Non-pigmented ciliary epithelial cell (primary cell): ENCODE measurements around the gene C2CD4C.
"Not testable (repeated sequence)": the region's sequence is repeated elsewhere in the genome, so short reads cannot be mapped to it uniquely, and the experiment has no call there.

Experiments used
- DNase-seq: peaks from one replicate; pipeline ENCODE4 v3.0.0-alpha.2; 2010; ENCODE audit warnings: low read depth

Gene C2CD4C, protein sequence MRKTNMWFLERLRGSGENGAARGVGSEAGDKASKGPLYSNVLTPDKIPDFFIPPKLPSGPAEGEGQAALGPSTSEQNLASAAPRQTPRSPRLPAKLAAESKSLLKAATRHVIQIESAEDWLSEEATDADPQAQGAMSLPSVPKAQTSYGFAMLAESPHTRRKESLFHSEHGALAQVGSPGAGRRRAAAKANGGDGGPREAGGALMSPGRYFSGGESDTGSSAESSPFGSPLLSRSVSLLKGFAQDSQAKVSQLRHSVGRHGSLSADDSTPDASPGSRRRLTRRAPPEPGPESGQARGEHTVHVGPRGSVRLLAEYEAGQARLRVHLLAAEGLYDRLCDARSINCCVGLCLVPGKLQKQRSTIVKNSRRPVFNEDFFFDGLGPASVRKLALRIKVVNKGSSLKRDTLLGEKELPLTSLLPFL

DNA sequence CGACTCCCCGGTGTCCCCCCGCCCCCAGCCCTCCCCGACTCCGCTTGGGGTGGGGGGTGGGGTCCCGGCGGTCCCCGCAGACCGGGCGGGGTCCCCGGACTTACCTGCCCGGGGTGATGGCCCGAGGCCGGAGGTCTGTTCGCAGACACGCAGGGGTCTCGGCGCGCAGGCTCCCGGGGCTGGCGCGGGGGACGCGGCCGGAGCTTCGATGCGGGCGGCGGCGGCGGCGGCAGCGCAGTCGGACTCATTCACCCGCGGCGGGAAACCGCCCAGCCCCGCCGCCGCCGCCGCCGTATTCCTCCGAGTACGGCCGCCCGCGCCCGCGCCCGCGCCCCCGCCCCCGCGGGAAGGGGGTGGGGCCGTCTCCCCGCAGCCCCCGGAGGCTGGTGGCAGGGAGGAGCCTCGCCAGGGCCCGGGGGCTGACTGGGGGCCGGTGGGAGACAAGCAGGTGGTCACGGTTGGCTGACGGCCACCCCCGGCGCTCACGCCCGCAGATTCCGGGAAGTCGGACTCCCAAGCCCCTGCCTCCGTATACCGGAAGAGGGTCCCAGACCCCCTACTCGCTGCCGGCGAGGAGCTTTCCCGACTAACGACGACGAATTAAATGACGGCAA lies at the start of gene C2CD4C:
TSS of gene C2CD4C (minus strand) at position 246 of the 614 bp plus-strand sequence. CDS start 786 bp downstream, outside the sequence.
- DNase-seq, result no peak

DNA sequence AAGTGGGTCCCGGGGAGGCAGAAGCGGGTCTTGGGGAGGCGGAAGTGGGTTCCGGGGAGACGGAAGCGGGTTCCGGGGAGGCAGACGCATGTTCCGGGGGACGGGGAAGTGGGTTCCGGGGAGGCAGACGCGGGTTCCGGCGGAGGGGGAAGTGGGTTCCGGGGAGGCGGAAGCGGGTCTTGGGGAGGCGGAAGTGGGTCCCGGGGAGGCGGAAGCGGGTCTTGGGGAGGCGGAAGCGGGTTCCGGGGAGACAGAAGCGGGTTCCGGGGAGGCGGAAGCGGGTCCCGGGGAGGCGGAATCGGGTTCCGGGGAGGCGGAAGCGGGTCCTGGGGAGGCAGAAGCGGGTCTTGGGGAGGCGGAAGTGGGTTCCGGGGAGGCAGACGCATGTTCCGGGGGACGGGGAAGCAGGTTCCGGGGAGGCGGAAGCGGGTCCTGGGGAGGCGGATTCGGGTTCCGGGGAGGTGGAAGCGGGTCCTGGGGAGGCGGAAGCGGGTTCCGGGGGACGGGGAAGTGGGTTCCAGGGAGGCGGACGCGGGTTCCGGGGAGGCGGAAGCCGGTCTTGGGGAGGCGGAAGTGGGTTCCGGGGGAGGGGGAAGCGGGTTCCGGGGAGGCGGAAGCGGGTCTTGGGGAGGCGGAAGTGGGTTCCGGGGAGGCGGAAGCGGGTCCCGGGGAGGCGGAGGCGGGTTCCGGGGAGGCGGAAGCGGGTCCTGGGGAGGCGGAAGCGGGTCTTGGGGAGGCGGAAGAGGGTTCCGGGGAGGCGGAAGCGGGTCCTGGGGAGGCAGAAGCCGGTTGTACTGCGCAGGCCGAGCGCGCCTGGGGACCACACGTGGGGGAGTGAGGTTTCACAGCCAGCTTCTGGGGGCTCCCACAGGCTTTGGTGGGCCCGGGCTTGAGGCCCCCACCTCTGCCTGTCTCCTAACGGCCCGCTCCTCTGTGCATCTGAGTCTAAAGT lies 49.4 kb upstream of the C2CD4C start:
- DNase-seq, result no peak

DNA sequence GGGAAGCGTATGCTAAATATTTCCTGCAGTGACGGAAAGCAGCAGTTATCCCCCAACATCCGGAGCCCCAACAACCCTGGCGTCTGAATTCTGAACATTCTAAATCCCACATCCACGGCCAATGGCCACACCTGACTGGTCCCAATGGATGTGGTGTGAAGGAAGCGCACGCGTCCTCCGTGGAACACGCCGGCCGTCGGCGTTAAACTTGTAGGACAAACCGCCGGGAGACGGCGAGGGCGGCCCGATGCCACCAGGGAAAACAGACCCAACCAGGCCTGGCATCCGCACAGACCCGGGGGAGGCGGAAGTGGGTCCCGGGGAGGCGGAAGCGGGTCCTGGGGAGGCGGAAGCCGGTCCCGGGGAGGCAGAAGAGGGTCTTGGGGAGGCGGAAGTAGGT lies 48.7 kb upstream of the C2CD4C start:
- no peak for DNase-seq

DNA sequence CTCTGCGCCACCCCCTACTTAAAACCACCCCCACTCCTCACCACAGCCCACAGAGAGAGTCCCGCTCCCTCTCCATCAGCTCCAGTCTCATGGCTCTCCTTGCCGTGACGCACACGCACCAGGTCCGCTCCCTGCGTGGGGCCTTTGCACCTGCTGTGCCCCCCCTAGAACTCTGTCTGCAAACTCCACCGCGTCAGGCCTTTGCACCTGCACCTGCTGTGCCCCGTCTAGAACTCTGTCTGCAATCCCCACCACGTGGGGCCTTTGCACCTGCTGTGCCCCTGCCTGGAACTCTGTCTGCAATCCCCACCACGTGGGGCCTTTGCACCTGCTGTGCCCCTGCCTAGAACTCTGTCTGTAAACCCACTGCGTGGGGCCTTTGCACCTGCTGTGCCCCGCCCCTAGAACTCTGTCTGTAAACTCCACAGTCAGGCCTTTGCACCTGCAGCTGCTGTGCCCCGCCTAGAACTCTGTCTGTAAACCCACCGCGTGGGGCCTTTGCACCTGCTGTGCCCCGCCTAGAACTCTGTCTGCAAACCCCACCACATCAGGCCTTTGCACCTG lies 47.7 kb upstream of the C2CD4C start:
- no peak for DNase-seq

DNA sequence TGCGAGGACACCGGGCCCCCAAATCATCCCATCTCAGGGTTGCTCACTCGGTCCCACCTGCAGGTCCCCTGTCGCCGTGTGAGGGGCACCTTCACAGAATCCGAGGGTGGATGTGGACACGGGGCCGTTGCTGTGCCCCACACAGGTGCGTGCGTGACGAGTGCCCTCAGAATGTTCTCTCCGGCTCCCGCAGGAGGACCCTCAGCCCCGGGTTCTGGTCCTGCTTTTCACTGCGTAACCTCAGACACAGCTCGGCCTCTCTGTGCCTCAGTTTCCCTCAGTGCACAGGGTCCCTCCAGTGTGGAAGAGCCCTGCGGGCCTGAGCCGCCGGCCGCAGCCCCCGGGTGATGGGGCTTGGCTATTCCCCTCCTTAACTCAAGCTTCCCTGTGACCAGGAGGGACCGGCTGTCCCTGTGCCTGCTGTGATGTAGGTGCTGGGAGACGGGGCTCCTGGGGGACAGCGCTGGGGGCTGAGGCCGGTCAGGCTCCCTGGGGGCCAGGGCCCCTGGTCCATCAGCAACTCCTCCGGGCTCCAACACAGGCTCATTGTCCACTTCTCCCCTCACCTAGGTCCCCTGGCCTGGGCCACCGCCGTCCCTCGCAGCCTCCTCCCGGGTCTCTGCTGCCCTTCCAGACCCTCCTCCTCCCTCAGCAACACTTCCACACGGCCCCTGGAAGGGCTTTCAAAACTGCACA lies 47.1 kb upstream of the C2CD4C start:
- DNase-seq, result no peak

DNA sequence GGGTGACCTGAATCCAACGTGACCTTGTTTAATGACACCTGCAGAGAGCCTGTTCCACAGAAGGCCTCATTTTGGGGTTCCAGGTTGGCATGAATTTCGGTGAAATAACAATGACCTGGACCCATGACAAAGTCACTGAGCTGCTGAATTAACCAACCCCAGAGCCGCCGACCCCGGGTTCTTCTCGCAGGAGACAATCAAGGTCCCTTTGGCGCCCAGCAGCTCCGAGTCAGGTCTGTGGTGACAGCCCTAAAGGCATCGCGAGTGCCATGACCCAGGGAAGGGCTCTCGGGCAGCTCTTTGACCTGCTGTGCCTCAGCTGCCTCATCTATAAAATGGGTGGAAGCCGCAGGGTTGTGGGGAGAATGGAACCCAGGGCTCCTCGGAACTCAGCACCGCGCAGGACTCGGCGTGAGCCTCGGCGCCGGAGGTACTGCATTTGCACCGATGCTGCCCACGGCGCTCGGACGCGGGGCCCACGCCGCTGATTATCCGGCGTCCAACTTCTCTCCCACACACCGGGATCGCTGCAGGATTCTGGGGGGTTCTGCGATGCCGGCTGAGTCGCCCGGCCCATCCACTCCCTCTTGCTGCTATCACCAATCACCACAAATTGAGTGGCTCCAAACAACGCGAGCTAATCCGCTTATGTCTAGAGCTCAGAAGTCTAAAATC lies 46.2 kb upstream of the C2CD4C start:
- DNase-seq, result no peak

DNA sequence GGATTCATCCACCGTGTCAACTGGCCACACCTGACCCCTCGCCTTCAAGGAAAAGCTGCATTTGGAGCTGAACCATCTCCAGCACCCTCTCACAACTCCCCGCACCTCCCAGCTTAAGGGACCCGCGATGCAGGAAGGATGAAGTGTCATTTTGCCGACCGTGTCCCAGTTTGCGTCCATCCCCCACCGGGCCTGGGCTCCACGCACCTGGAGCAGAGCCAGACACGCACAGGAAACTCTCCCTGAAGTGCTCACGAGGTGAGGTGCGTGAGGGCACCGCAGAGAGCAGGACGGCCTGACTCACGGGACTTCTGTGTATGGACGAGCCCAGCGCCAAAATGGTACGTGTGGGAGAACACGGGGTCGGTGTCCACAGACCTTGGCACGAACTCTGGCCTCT lies 44.7 kb upstream of the C2CD4C start:
- DNase-seq, result no peak

DNA sequence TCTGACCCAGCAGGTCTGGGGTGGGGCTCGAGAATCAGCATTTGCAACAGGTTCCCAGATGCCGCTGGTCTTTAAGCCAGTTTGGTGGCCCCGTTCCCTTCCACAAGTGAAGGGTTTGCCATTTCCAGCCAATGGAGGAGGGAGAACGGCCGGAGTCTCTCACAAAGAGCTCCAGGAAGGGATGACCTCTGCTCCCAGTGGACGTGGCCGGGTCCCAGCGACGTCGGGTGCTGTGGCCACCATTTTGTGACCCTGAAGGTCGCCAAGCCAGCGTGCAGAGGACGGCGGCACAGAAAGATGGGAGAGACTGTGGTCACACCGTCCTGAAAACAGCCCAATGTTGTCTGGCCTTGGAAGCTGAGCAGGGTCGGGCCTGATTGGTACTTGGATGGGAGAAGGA lies 43.9 kb upstream of the C2CD4C start:
- DNase-seq, result no peak

DNA sequence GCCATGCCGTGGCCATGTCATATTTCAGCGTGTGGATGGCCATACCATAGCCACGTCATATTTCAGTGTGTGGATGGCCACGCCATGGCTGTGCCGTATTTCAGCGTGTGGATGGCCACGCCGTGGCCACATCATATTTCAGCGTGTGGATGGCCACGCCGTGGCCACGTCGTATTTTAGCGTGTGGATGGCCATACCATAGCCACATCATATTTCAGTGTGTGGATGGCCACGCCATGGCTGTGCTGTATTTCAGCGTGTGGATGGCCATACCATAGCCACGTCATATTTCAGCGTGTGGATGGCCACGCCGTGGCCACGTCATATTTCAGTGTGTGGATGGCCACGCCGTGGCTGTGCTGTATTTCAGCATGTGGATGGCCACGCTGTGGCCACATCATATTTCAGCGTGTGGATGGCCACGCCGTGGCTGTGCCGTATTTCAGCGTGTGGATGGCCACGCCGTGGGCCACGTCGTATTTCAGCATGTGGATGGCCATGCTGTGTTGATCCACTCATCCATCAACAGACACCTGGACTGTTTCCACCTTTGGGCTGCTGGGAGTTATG lies 42.0 kb upstream of the C2CD4C start:
- DNase-seq, result not testable (repeated sequence)

DNA sequence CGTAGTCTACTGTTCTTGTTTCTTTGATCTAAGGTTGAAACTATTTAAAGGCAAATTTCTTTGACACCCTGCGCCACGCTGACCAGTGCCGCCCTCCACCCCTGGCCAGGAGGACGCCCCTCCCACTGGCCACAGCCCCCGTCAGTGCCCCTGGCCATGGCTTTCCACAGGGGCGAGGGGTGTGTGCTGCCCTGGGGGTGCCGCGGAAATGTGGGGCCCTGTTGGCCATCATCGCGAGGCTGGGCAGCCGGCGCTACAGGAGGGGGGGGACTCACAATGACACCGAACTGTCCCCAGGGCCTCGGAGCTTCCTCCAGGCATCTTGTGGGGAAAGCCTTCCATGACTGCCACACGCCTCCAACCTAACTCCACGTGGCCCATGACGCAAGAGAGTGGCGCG lies 41.0 kb upstream of the C2CD4C start:
- DNase-seq, result no peak

DNA sequence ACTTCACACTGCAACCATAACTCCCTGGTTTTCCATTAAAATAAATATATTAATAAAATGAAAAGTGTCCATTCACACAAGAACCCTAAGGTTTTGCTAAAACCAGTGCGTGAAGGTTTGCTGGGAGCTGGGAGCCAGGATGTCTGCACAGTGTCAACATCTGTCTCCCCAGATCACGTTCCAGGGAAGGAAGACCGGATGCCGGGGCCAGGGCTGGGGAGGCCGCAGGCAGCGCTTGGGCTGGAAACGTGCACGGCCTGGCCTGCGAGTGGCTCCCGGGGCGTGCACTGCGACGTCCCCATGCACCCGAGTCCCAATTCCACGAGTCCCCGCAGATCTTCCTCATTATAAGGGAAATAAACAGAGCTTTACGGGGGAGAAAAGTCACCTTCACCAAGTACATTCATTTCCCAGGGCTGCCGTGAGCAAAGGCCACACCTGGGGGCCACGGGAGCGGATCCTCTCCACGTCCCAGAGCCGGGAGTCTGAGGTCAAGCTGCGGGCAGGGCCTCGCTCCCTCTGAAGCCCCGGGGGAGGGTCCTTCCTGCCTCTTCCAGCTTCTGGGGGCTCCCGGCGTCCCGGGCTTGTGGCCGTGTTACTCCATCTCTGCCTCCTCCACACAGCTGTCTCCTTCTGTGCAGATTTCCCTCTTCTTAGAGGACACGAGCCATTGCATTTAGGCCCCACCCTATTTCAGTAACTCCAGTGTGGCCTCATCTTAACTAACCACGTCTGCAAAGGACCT lies 39.0 kb upstream of the C2CD4C start:
- DNase-seq, result no peak

DNA sequence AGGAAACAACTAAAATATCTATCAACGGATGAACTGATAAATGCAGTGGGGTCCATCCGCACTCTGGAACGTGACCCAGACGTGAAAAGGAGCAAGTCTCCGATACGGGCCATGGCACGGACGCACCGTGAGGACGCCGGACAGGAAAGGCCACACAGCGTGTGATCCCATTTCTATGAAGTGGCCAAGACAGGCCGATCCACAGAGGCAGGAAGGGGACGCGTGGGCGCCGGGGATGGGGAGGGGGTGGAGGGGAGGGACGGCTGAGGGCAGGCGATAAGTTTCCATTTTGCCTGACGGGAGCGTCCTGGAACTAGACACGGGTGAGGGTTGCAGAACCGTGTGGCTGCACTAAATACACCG lies 38.1 kb upstream of the C2CD4C start:
- DNase-seq, result no peak

DNA sequence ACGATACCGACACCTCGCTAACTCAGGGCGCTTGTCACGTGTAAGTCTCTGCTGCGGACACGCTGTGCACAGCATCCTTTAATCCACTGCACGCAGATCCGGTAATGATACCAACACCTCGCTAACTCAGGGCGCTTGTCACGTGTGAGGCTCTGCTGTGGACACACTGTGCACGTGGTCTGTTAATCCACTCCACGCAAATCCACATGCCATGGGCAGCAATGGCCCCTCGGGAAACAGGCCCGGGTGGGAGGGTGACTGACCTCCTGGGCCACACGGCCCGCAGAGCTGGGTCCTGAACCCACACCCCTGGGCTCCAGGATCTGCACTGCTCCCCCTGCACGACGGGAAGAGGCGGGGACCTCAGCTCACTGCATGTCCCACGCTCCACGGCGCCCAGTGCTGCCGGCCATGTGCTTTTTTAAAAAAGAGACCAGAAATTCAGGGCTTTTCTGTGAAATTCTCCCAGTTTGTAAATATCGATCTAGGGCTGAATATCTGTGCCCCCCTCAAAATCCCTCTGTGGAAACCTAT lies 35.8 kb upstream of the C2CD4C start:
- no peak for DNase-seq

DNA sequence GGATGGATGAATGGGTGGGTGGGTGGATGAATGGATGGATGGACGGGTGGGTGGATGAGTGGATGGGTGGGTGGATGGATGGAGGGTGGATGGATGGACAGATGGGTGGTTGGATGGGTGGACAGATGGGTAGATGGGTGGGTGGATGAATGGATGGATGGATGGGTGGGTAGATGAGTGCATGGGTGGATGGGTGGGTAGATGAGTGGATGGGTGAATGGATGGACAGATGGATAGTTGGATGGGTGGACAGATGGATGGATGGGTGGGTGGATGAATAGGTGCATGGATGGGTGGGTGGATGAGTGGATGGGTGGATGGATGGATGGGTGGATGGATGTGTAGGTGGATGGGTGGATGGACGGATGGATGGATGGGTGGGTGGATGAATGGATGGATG lies 34.1 kb upstream of the C2CD4C start:
- DNase-seq, result no peak

DNA sequence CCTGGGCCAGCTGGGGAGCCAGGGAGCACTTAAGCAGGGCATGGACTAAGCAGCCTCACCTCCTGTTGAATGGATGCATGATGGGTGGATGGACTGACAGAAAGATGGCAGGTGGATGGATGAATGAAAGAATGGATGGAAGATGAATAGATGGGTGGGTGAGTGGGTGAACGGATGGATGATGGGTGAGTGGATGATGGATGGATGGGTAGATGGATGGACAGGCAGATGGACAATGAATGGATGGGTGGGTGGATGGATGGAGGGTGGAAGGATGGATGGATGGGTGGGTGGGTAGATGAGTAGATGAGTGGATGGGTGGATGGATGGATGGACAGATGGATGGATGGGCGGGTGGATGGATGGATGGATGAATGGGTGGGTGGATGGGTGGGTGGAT lies 33.1 kb upstream of the C2CD4C start:
- no peak for DNase-seq

DNA sequence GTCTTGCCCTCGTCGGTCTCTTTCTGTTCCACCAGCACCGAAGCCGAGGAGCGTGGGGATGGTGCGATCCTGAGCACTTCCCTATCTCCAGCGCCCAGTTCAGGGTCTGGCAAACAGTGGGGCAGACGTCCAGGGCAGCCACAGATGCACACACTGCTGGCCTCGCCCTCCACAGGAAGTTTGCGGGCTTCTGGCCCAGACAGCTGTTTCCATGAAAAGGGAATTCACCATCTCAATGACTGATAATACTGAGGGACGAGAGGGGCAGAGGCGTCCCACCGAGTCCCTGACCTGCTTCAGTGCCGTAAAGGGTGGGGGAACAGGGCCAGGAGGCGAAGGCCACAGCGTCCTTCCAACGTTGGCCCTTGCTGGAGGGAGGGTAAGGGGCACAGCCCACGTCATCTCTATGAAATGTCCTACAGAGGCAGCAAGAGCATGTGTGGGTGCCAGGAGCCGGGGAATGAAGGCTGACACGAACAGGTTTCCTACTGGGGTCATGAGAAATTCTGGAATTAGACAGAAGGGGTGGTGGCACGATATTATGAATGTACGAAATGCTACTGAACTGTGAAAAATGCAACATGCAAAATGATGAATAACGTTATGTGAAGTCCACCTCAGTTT lies 32.4 kb upstream of the C2CD4C start:
- DNase-seq, result no peak

DNA sequence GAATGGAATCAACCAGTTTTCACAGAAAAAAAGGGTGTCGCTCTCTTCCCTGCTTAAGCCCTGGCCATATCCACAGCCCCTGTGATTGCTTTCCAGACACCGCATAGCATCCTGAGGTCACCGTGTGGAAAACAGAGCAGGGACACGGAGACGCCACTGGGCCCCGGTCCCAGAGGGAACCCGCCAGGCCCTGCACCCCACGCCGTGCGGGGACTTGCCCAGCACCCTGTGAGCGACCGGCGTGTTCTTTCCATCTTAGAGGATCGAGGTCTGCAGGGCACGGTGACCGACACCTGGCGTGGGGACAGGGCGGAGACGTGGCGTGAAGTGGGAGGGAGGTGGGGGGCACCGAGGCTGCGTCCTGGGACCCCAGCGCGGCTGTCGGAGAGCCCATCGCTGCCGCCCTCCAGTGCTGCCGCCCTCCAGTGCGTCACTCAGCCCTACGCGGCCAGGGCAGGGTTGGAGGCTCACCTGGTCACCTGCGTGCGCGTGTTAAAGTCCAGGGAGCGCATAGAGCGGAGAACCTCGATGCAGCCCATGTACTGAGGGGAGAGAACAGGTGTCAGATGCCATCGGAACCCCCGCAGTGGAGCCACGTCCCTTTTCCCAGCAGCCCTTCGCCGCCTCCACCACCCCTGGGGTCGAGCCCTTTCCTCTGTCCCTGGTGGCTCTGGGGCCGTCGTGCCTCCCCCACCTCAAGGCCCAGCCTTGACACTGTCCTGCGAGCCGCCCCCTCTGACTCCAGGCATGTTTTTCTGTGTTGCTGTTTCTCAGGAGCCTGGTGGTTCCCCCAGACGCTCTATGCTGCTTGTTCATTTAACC lies 31.7 kb upstream of the C2CD4C start:
- DNase-seq, result no peak

DNA sequence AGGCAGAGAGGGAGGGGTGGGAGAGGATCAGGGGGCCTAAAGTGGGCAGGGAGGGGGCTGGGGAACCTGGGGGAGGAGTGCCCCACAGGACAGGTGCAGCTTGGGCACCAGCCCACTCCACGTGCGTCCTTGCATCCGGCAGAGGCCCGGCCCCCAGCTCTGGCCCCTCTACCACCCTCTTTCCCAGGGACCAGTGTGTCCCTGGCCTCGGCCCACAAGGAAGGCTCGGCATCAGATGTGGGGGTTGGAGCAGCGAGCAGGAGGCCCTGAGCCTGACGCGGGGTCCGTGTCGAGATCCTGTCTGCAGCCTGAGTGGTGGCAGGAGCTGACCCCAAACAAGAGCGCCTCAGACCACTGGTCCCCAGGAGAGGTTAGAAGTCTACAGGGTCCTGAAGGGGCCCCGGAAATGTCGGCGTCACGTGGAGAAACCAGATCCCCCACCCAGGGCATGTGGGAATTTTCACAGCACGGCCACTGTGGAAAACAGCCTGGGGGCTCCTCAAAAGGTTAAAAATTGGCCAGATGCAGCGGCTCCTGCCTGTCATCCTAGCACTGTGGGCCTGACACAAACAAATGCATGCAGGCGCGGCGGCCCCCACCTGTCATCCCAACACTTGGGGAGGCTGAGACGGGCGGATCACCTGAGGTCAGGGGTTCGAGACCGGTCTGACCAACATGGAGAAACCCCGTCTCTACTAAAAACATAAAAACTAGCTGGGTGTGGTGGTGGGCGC lies 30.4 kb upstream of the C2CD4C start:
- no peak for DNase-seq
